PC-9 (cell line): ENCODE results near the gene ENDOV. TPM values are rescaled to one million over a fixed set of nuclear protein-coding genes. Genes with fewer than 3 reads are reported as not detected.

ENCODE experiments used
- Bru-seq: library from RNA; stranded (reverse); fragments of 400-500 nt; gene quantifications from one replicate; lab custom pipeline; 2021; lab: Mats Ljungman, UMichigan
- BruChase-seq, 2 experiments: library from RNA; stranded (reverse); fragments of 400-500 nt; gene quantifications; one replicate each; lab custom pipeline; 2021; lab: Mats Ljungman, UMichigan
- BruUV-seq: library from RNA; stranded (reverse); fragments of 400-500 nt; replicated peaks from 2 replicates; lab custom pipeline; 2021; lab: Mats Ljungman, UMichigan
- CTCF ChIA-PET: fragments of 300-600 bp; sonication (Branson Sonifier 250); formaldehyde crosslinking; loops from one replicate; lab custom pipeline; 2022; ENCODE audit warnings: antibody characterized with exemption; lab: Charles Lee
- POLR2A ChIA-PET: fragments of 300-600 bp; sonication (Branson Sonifier 250); formaldehyde crosslinking; loops from one replicate; lab custom pipeline; 2022; ENCODE audit warnings: antibody characterized with exemption; ENCODE audit not compliant: unreplicated experiment; lab: Charles Lee
- DNase-seq, 2 experiments: peaks; one replicate each; pipeline versions ENCODE4 v3.0.0 to v3.0.0-alpha.2; 2015 to 2022; ENCODE audit warnings: mixed read lengths in 1 of 2
- H2AFZ ChIP-seq: fragments of 200-600 bp; sonication (generic); 2 replicates; pipeline ENCODE4 v1.8.1; 2017; ENCODE audit warnings: antibody characterized with exemption
- H3F3A ChIP-seq: fragments of 200-600 bp; sonication (generic); 2 replicates; pipeline ENCODE4 v1.8.1; 2017; ENCODE audit warnings: antibody characterized with exemption, mild to moderate bottlenecking, low read depth; ENCODE audit not compliant: insufficient read depth
- H3K27ac ChIP-seq: fragments of 200-600 bp; sonication (generic); 2 replicates; pipeline ENCODE4 v1.6.1; 2016; ENCODE audit warnings: mixed run types
- H3K27me3 ChIP-seq: fragments of 200-600 bp; sonication (generic); 2 replicates; pipeline ENCODE4 v1.6.1; 2016; ENCODE audit warnings: low read depth, mixed run types; ENCODE audit not compliant: insufficient read depth
- H3K36me3 ChIP-seq: fragments of 200-600 bp; sonication (generic); 2 replicates; pipeline ENCODE4 v1.6.1; 2016; ENCODE audit warnings: low read depth, mixed run types
- H3K4me1 ChIP-seq: fragments of 200-600 bp; sonication (generic); replicated peaks from 2 replicates; pipeline ENCODE4 v1.6.1; 2016; ENCODE audit warnings: mixed run types; ENCODE audit not compliant: insufficient read depth
- H3K4me2 ChIP-seq: fragments of 200-600 bp; sonication (generic); 2 replicates; pipeline ENCODE4 v1.6.1; 2017; ENCODE audit warnings: mixed run types
- H3K4me3 ChIP-seq: fragments of 200-600 bp; sonication (generic); 2 replicates; pipeline ENCODE4 v1.6.1; 2016; ENCODE audit warnings: mixed run types
- H3K79me2 ChIP-seq: fragments of 200-600 bp; sonication (generic); 2 replicates; pipeline ENCODE4 v1.6.1; 2017; ENCODE audit warnings: low read depth, mixed run types
- H3K9me2 ChIP-seq: fragments of 200-600 bp; sonication (generic); 2 replicates; pipeline ENCODE4 v1.8.1; 2017; ENCODE audit warnings: mild to moderate bottlenecking; ENCODE audit not compliant: insufficient read depth
- H3K9me3 ChIP-seq: fragments of 200-600 bp; sonication (generic); 2 replicates; pipeline ENCODE4 v1.8.1; 2016; ENCODE audit warnings: low read depth; ENCODE audit not compliant: insufficient read depth
- H4K20me1 ChIP-seq: fragments of 200-600 bp; sonication (generic); 2 replicates; pipeline ENCODE4 v1.8.1; 2017; ENCODE audit not compliant: insufficient read depth
- CTCF ChIP-seq: fragments of 200-600 bp; sonication (generic); conservative IDR thresholded peaks from 2 replicates; pipeline ENCODE4 v1.6.1; 2017; ENCODE audit warnings: mixed run types, antibody characterized with exemption, mild to moderate bottlenecking, moderate library complexity
- EZH2 ChIP-seq: fragments of 200-600 bp; sonication (generic); IDR thresholded peaks from 2 replicates; pipeline ENCODE4 v1.8.0; 2017; ENCODE audit warnings: antibody characterized with exemption, low read depth
- intact Hi-C: fragments of 100-400 bp; cut with micrococcal nuclease; formaldehyde crosslinking; loops from one replicate; pipeline ENCODE4 v1.10.0; 2022; ENCODE audit not compliant: unreplicated experiment
- long read RNA-seq: library from polyadenylated mRNA; stranded (forward); transcript quantifications from one replicate; pipeline ENCODE4 v2.0.0, GENCODE V29; 2022
- total RNA-seq: library from RNA; stranded (reverse); gene quantifications from 2 replicates; pipeline ENCODE4 v1.2.3, GENCODE V29; 2021

Gene ENDOV
- 50.3 and 84.8 TPM in 2 replicates for total RNA-seq
- Bru-seq, nascent RNA, result percentile 58 among the genes with signal in this experiment
- BruChase-seq, experiment 1, labeled RNA remaining after a 2-hour chase, result percentile 71 among the genes with signal in this experiment
- BruChase-seq, experiment 2, labeled RNA remaining after a 6-hour chase, result percentile 68 among the genes with signal in this experiment
- long read RNA-seq, transcript ENDOV-213 (9 exons, 2,680 nt), result minor isoform, 9 of 86 reads
- long read RNA-seq, transcript ENDOV-201 (8 exons, 1,226 nt), result major isoform, 13 of 86 reads
- long read RNA-seq, partial matches to known transcripts, result 20 of 86 reads
- long read RNA-seq, other reads (novel, unspliced or antisense), result 36 of 86 reads

GRCh38 chr17:80414803-80415625 lies at the start of gene ENDOV:
Gene ENDOV (plus strand): TSS chr17:80415167. CDS start chr17:80415195, 28 bp downstream.
- intact Hi-C loops, result loop anchor here (5.0 kb wide), 1 partner anchor 408 kb away; no protein-coding TSS in a partner anchor
- Histone ChIP-seq H3K27ac (peak within 1 kb of the TSS; percentile 70), H3K27me3 (no peaks in the 10 kb centered on the region), H2AFZ (peak within 1 kb of the TSS; percentile 96), H3K79me2 (peaks cover 10% of the 10 kb centered on the region), H3K9me2 (no peaks in the 10 kb centered on the region), H3F3A (no peaks in the 10 kb centered on the region), H3K4me1 (0 out of 2 replicates have a peak, but pooled peaks cover 6% of the 10 kb centered on the region), H3K9me3 (no peaks in the 10 kb centered on the region), H3K36me3 (no peaks in the 10 kb centered on the region), H3K4me2 (peak within 1 kb of the TSS; percentile 94), H4K20me1 (no peaks in the 10 kb centered on the region), H3K4me3 (peak within 1 kb of the TSS; percentile 67)
- ChIA-PET CTCF (interaction anchor here (0.7 kb wide), 2 partner anchors 40 to 572 kb away, joined by 3 to 4 read pairs; no protein-coding TSS in a partner anchor), POLR2A (interaction anchor here (0.5 to 0.6 kb wide), 2 partner anchors 40 to 101 kb away, joined by 4 to 12 read pairs; no protein-coding TSS in a partner anchor)
- TF ChIP-seq EZH2 (no peak), CTCF (no peak)
- DNase-seq, result peak; percentile 67 to 88
- TSS peak; percentile 55 for BruUV-seq

- no peak for TF ChIP-seq EZH2
- TF ChIP-seq CTCF, result no peak
- Histone ChIP-seq H2AFZ (no peak overlapping the region), H3K4me2 (no peak overlapping the region), H3K27ac (no peak overlapping the region), H3F3A (no peaks in the 10 kb centered on the region), H4K20me1 (no peaks in the 10 kb centered on the region), H3K36me3 (0 out of 2 replicates have a peak, but pooled peaks cover 5% of the 10 kb centered on the region), H3K4me3 (no peak overlapping the region), H3K9me3 (no peaks in the 10 kb centered on the region), H3K27me3 (no peaks in the 10 kb centered on the region), H3K4me1 (no peaks in the 10 kb centered on the region), H3K79me2 (no peaks in the 10 kb centered on the region), H3K9me2 (no peaks in the 10 kb centered on the region)
- CTCF ChIA-PET, result no interaction called here
- POLR2A ChIA-PET, result no interaction called here
- intact Hi-C loops, result no loop called here
- BruUV-seq, result no TSS peak
- no peak for DNase-seq
Observed at GRCh38 chr17:80365983-80366382, 49.0 kb upstream of the ENDOV start.

GRCh38 chr17:80367503-80367902 lies 47.5 kb upstream of the ENDOV start:
- Histone ChIP-seq H3K36me3 (0 out of 2 replicates have a peak, but pooled peaks cover 3% of the 10 kb centered on the region), H4K20me1 (no peaks in the 10 kb centered on the region), H3K9me2 (no peaks in the 10 kb centered on the region), H3K4me2 (no peak overlapping the region), H3K79me2 (no peaks in the 10 kb centered on the region), H2AFZ (no peak overlapping the region), H3K4me3 (no peak overlapping the region), H3K27me3 (no peaks in the 10 kb centered on the region), H3K4me1 (no peaks in the 10 kb centered on the region), H3K9me3 (no peaks in the 10 kb centered on the region), H3K27ac (no peak overlapping the region), H3F3A (no peaks in the 10 kb centered on the region)
- no TSS peak for BruUV-seq
- no peak for DNase-seq
- TF ChIP-seq EZH2 (no peak), CTCF (no peak)
- POLR2A ChIA-PET, result no interaction called here
- intact Hi-C loops, result no loop called here
- CTCF ChIA-PET, result no interaction called here
